Stimulated activated CD8-positive, alpha-beta memory T cell treated with anti-CD3 and anti-CD28 coated beads, Interleukin-15, amount 100 ng/mL, for 48 hours (primary cell): ENCODE results near the gene ZNF555.
"Not testable (repeated sequence)": the region's sequence is repeated elsewhere in the genome, so short reads cannot be mapped to it uniquely, and the experiment has no call there.

Experiments
- DNase-seq, 2 donors: peaks; one replicate each; pipeline ENCODE4 v3.0.0-alpha.2; 2020; ENCODE audit warnings: low read depth in 2 of 2

Gene ZNF555

DNA sequence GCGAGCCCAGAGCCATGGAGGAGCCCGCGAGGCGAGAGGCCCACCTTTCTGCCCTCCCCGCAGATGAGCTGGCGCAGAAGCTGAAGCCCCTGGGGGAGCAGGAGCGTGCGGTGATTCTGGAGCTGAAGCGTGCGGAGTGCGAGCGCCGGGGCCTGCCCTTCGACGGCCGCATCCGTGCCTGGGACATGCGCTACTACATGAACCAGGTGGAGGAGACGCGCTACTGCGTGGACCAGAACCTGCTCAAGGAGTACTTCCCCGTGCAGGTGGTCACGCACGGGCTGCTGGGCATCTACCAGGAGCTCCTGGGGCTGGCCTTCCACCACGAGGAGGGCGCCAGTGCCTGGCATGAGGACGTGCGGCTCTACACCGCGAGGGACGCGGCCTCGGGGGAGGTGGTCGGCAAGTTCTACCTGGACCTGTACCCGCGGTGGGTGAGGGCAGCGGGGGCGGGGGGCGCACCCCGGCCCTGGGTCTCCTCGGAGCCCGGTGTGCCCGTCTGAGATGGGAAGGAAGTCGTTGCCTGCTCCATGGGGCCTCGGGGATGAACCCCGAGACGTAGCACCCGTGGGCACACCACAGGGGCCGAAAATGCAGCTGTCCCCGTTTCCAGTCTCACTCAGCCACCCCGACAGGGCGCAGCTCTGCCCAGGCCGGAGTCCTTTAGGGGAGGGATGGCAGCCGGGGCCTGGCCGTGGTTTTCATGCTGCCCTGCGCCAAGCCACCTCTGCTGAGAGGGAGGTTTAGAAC is 33.7 kb upstream of the ZNF555 start:
- DNase-seq = no peak

DNA sequence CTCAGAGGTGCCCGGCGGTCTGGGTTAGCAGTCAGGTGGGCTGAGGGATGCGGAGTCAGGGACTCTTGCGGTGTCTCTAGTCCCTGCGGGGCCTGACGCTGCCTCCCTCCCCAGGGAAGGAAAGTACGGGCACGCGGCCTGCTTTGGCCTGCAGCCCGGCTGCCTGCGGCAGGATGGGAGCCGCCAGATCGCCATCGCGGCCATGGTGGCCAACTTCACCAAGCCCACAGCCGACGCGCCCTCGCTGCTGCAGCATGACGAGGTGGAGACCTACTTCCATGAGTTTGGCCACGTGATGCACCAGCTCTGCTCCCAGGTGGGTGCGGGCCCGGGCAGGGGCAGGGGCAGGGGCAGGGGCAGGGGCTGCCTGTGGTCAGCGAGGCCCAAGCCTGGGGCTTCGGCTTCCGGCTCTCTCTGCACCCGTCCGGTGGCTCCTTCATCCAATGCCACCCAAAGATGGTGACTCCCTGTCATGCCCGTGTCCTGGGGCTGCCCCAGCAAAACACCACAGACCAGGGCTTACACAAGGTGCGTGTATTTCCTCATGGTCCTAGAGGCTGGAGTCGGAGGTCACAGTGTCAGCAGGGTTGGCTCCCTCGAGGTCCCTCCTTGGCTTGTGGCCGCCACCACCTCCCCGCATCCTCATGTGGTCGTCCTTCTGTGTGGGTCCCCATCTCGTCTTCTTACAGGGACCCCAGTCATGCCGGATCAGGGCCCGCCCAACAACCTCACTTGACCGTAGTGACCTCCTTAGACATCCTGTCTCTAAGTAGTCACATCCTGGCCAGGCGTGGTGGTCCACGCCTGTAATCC is 32.9 kb upstream of the ZNF555 start:
- no peak for DNase-seq

DNA sequence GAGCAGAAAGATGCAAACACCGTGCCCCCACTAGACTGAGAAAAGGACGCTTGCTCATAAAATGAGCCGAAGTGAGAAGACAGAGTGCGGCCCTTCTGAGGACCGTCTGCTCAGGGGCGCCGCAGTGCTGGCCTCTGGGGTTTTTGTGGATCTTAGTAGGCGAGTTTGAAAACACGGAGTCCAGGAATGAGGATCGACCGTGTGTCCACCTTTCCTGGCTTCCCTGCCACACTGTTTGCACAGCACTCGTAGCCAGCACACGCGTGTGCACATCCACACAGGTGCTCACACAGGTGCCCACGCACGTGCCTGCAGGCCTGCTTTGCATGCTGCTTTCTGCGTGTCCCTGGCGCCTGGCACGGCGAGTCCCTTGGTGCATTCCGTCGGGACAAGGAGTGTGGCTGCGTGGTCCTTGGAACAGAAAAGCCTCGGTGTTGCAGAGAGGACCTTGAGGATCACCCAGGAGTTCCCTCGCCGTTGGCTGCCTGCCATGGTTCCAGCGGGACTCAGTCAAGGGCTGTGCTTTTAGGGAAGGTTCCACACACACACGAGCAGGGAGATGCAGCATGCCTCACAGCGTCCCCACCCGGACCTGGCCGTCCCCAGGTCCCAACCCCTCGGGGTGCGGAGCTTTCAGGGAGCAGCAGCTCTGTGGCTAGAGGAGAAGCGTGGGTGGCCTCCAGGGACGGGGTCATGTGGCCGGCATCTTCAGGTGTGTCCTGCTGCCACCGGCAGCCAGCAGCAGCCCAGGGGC is 31.7 kb upstream of the ZNF555 start:
- DNase-seq = no peak

DNA sequence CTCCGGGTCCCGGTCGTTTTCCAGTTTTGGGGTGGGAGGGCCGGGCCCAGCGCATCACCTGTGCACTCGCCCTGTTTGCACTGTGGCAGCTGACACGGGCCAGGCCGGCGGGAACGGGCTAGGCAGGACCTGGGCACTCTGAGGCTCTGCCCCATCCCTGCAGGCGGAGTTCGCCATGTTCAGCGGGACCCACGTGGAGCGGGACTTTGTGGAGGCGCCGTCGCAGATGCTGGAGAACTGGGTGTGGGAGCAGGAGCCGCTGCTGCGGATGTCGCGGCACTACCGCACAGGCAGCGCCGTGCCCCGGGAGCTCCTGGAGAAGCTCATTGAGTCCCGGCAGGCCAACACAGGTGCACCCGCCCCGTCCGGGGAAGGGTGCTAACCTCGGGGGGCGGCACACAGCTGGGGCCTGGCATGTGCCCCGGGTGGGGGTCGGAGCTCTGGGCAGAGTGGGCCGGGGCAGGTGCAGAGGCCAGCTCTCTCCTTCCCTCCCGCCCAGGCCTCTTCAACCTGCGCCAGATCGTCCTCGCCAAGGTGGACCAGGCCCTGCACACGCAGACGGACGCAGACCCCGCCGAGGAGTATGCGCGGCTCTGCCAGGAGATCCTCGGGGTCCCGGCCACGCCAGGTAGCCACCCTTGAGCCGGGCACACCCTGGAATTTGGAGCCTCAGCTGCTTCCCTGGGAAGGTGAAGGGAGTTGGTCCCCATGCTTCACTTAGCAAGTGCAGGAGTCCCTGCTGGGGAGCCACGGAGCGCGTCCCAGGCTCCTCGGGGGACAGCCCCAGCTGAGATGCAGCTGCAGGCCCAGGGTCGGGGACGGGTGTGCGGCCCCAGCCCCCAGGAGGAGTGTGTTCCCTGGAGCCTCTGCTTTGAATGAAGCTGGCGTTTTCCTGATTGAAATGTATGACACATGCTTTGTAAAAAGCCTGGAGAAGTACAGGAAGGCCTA is 30.9 kb upstream of the ZNF555 start:
- no peak for DNase-seq

DNA sequence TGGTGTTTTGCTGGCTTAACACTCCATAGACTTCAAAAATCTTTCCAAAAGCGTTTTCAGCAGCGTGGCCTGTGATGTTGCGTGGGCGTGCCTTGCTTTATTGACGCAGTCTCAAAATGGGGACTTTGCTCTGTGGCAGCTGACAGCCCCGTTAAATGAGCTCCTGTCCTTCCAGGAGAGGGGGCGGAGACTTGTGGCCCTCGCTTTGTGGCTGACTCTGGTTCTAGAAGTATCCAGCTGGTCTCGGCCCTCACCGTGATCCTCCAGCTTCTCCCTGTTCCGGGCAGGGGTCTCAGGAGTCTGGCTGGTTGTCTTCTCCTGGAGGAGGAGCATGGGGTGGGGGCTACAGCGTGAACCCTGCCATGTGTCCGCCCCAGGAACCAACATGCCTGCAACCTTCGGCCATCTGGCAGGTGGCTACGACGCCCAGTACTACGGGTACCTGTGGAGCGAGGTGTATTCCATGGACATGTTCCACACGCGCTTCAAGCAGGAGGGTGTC is 30.0 kb upstream of the ZNF555 start:
- DNase-seq = no peak

DNA sequence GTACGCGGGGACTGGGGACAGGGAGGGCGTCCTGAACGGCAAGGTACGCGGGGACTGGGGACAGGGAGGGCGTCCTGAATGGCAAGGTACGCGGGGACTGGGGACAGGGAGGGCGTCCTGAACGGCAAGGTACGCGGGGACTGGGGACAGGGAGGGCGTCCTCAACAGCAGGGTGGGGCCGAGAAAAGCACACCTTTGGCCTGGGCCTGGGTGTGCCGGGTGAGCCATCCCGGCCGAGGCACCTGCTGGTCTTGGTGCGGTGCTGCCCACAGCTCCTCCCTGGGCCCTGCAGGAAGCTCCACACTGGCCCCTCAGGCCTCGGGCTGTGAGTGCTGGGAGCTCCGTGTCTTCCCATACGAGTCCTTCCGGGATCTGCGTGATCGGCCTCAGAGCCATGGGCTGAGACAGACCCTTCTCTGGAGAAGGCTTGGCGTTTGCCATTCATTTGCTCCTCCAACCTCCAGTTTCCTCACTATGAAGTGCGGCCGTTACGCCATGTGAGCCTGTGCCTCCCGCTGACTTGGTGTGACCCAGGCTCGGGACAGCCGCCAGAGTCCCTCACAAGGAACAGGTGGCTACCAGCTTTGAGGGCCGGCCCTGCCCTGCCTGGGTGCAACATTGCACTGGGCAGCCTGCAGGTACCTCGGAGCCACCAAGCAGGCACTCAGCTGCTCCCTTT is 29.4 kb upstream of the ZNF555 start:
- no peak for DNase-seq

DNA sequence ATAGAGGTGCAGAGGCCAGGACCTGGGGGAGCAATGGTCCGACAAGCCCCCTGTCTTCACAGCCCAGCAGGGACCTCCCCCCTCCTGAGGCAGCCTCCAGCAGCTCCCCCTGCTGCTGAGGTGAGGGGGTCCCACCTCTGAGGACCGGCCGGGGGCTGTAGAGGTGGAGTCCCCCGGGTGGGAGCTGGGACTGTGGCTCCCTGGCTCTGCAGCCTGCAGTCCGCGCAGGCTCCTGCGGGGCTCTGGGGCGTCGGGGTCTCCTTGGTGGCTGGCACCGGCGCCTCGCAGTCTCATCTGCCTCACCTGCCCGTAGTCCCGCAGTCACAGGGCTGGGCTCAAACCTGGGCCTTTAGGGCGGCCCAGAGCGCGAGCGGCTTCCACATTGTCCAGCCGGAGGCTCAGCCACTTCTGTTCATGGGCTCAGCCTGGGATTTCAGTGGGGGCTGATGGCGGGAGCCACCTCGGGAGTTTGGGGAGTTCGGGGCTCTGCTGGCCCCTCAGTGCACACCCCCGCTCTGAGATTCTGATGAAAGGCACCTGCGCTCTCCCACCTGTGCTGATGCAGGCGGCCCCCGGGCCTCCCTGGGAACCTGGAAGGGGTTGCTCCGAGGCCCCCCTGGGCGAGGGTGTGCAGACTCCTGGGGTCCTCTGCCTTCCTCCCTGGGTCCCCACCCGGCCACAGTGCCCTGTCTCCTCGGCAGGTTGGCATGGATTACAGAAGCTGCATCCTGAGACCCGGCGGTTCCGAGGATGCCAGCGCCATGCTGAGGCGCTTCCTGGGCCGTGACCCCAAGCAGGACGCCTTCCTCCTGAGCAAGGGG is 28.7 kb upstream of the ZNF555 start:
- DNase-seq = no peak

DNA sequence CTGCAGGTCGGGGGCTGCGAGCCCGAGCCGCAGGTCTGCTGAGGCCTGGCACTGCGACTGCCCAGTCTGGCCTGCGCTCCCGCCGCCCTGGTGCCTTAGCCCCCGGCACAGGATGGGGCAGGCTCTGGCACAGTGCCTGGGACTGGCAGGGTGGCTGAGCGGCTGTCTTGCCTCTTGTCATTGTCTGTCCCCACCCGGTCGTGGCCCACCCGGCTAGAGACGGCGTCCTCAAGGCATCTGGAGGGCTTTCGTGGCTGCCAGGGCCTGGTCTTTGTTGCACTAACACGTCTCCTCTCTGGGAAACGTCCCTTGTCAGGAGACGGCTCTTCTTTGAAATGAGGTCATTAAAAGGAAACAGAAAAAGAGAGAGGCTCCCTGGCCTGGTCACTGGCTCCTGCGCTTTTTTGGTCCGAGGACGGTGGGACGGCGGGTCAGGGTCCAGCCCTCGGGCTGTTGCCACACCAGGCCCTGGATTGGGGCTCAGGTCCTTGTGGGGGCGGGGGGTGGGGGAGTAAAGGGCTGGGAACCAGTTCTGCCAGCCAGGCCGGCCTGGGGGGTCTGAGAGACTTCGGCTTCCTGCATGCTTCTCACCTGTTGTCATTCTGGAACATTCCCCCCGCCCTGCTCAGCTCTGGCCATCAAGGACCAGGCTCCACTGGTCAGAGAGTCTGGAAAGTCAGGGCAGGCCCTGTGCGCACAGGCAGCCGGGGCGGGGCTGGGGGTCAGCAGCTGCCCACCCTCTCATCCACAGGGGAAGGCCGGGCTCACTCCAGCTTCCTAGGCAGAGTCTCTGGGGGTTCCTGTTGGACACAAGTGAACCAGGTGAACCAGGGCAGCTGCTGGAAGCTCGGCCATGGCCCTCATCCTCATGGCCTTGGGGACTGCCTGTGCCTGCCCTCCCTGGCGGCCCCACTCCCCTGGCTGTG is 27.8 kb upstream of the ZNF555 start:
- DNase-seq = no peak

DNA sequence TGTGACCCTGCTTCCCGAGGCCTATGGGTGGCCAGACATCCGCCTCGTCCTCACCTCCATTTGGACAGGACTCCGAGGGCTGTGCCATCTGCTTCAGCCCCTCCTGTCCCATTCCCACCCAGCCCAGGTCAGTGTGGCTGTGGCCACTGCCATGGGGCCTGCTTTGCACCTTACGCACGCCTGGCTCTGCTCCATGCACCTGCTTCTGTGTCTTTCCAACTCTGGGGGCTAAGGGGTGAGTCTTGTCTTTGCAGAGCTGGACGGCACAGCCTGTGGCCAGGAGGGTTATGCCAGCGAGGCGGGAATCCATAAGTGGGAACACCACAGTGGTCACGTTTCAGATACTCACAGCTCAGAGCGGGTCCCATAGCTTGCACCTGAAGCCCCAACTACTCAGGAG is 26.8 kb upstream of the ZNF555 start:
- no peak for DNase-seq

DNA sequence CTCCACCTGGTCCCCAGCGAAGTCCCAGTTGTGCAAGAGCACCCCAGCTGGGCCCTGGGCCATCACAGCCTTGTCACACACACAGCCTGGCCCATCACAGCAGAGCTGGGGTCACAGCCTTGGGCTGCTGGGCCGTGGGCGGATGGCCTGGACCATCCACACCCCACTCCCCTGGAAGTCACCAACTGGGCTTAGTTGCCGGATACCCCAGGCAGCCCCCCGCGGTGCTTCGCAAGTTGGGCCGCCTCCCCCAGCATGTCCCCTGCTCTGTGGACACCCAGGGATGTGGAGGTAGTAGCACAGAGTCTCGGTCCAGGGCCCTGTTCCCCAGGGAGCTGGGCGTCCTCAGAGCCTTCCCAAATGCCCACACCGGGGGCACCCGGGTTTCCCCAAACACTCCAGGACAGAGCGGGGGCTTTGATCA is 26.1 kb upstream of the ZNF555 start:
- DNase-seq = no peak

DNA sequence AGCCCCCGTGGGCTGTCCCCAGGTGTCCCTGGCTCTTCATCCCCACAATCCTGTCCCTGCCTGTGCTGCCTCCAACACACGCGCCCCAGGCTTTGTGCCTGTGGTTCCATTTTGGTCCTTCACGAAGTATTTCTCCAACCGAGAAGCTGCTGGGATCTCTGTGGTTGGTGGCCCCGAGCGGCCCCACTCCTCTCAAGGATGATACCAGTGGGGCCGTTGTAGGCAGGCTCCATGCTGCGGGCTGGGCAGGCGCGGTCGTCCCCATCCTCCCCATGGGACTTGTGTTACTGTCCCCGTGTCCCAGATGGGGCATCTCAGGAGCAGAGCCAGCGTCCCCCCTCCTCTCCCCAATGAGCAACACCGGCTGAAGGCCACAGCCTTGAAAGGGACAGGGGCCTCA is 25.4 kb upstream of the ZNF555 start:
- DNase-seq = no peak

DNA sequence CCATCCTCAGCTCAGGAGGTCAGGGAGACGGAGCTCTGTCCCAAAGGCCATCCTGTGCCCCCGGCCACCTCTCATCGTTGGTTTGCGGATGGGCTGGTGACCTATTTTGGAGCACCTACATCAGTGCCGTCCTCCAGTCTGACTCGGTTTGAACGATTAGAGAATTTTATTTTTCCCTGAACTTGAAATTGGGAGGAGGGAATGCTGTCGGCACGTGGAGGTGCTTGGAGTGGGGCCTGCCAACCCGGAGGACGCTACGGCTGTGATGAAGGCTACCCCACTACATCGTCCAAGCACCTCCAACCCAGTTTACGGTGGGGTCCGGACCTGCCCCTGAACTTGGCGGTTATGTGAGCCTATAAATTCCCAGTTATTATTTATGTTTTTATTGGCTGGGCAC is 24.6 kb upstream of the ZNF555 start:
- DNase-seq = no peak

DNA sequence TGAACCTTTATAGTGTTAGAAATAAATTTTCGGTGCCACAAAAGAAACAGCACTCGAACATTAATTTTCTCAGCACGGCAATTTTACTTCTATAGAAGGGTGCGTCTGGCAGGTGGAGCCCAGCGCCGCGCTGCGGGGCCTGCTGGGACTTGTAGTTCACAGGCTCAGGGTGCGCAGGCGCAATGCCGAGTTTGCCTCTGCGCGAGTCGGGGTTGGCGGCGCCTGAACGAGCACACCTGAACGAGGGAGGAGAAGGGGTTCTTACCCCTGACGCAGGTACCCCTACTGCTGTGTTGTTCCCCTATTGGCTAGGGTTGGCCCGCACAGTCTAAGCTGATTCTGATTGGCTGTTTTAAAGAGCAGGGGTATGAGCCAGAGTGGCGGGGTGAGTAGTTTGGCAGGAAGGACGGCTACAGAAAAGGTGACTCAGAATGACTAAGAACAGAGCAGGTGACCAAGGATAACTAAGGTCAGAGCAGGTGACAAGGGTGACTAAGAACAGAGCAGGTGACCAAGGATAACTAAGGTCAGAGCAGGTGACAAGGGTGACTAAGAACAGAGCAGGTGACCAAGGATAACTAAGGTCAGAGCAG is 23.9 kb upstream of the ZNF555 start:
- not testable (repeated sequence) for DNase-seq

DNA sequence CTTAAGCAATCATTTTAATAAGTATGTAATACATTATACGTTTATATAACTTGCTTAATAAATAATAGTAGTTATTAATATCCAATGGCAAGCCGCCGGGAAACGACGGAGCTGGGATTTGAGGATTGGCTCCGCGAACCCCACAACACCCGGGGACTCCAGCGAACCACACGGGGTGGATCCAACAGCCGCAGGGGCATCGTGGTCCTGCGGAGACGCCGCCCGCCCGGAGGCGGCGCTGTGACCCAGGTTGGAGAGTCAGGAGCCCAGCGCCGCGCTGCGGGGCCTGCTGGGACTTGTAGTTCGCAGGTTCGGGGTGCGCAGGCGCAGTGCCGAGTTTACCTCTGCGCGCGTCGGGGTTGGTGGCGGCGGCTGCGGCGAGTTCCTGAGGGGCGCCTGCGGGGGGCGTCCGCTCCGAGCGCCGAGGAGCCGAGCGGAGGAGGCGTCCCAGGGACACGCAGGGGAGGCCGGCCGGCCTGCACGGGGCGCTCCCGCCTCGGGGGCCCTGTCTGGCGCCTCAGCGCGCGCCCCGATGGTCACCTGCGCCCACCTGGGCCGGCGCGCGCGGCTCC is 21.6 kb upstream of the ZNF555 start, which contains the start of gene ZNF554:
Gene ZNF554, plus strand, starts transcription at position 329 of the 572 bp plus-strand sequence. Its CDS starts 204 bp downstream, at position 533.
- peak; percentile 95 to 97 for DNase-seq

DNA sequence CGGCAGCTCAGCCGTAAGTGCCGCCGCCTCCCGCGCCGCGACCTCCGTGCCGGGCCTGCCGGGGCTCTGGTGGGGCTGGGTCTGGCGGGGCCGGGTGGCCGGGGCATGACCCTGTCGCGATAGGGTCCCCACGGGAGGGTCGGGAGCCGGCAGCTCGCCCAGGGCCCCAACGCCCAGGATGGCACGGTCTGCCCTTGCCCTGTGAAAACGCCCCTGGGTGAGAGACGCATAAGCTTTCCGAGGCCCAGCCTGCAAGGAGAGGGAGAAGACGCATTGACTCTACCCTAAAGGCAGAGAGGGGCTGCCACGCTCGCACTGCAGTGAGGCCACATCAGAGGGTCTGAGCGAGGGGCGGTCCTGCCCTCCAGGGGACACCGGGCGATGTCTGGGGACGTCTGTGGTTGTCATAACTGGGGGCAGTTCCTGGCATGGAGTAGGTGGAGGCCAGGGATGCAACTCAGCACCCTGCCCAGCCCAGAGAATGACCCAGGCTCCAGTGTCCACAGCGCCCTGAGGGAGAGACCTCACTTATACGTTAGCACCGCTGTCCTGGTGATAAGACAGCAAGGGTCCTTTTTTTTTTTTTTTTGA is 21.1 kb upstream of the ZNF555 start:
- DNase-seq = no peak

DNA sequence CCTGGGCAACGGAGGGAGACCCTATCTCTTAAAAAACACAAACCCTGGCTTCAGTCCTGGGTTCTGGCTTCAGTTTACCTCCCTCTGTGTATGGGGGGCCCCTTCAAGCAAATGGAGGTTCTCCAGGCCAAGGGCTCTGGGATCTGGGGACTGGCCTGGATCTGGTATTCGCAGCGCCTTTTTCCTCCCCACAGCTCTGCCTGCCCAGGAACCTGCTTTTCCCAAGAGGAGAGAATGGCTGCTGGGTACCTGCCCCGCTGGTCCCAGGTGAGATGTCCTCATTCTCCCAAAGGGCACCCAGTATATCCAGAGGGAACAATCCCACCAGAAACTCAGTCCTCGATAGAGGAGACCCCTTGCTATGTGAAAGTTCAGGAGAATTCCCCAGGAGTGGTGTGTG is 18.4 kb upstream of the ZNF555 start:
- no peak for DNase-seq

DNA sequence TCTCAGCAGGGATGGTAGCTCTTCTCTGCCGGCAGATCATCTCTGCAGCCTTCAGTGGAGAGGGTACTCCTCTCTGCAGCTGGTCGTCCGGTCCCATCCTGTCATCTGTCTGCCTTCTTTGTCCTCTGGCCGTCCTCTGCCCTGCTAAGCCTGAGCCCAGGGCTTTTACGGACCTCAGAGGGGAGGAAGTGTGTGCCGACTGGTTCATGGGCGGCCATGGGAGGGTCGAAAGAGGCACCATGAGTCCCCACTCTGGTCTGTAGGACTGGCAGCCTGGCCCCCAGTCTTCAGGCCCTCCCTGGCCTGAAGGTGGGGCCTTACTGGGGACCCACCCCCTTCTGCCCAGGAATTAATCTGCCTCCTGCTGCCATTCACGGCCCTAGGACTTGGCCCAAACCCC is 17.6 kb upstream of the ZNF555 start:
- DNase-seq = no peak
